Progenitor cell of endocrine pancreas (in vitro differentiated cells): Measurements from ENCODE around the gene DOK5. TPM values are rescaled to one million over a fixed set of nuclear protein-coding genes. Genes with fewer than 3 reads are reported as not detected.
"Not testable (repeated sequence)": the region's sequence is repeated elsewhere in the genome, so short reads cannot be mapped to it uniquely, and the experiment has no call there.

Experiments
- DNase-seq: peaks from one replicate; pipeline ENCODE4 v3.0.0; 2021; ENCODE audit warnings: low spot score; ENCODE audit not compliant: unreplicated experiment
- H3K27ac Mint-ChIP-seq: 2 replicates; pipeline ENCODE4 v1.8.0; 2021; ENCODE audit warnings: mild to moderate bottlenecking, moderate library complexity, mixed read lengths
- H3K27me3 Mint-ChIP-seq: 2 replicates; pipeline ENCODE4 v1.8.0; 2021; ENCODE audit warnings: mixed read lengths
- H3K36me3 Mint-ChIP-seq: 2 replicates; pipeline ENCODE4 v1.8.0; 2022; ENCODE audit warnings: mixed read lengths; ENCODE audit not compliant: insufficient read depth
- H3K4me1 Mint-ChIP-seq: 2 replicates; pipeline ENCODE4 v1.8.0; 2021; ENCODE audit warnings: low read depth, mixed read lengths
- H3K4me3 Mint-ChIP-seq: 2 replicates; pipeline ENCODE4 v1.8.0; 2021; ENCODE audit warnings: low read depth, mild to moderate bottlenecking, moderate library complexity, mixed read lengths
- H3K9me3 Mint-ChIP-seq: 2 replicates; pipeline ENCODE4 v1.8.0; 2021; ENCODE audit warnings: low read depth, mixed read lengths
- CTCF ChIP-seq: fragments of 200-600 bp; sonication (generic); IDR thresholded peaks from one replicate; pipeline ENCODE4 v1.5.0; 2021; ENCODE audit warnings: antibody characterized with exemption, mild to moderate bottlenecking; ENCODE audit not compliant: unreplicated experiment
- total RNA-seq: library from RNA; stranded (reverse); gene quantifications from 2 replicates; pipeline ENCODE4 v1.2.1, GENCODE V29; 2021

The DOK5 gene
- total RNA-seq, 1 donor from 2014 or later, result 0.24 TPM

DNA sequence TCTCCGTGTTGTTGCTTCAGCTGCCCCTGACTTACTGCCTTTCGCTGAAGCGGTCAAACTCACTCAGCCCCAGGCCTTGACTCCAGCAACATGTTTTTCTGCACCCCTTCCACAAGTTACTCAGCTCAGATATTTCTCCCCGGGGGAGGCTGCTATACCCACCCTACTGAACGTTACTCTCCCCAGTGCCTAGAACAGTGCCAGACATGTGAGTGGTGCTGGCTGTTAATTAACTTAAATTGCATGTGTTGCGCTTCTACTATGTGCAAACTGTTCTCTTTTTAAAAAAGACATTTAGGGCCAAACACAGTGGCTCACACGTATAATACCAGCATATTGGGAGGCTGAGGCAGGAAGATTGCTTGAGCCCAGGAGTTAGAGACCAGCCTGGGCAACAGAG lies 41.2 kb upstream of the DOK5 start:
- no peak for DNase-seq
- TF ChIP-seq CTCF, result no peak
- H3K27ac Mint-ChIP-seq, result no peak overlapping the region

GRCh38 chr20:54435015-54435414 lies 40.4 kb upstream of the DOK5 start:
- Mint-ChIP-seq H3K36me3 (no peaks in the 10 kb centered on the region), H3K4me1 (no peaks in the 10 kb centered on the region), H3K9me3 (no peaks in the 10 kb centered on the region), H3K4me3 (no peak overlapping the region), H3K27ac (no peak overlapping the region), H3K27me3 (no peaks in the 10 kb centered on the region)
- no peak for TF ChIP-seq CTCF
- no peak for DNase-seq

More for the DNA sequence above, 41.2 kb upstream of the DOK5 start:
- no peaks in the 10 kb centered on the region for H3K36me3 Mint-ChIP-seq
- no peaks in the 10 kb centered on the region for H3K4me1 Mint-ChIP-seq
- no peak overlapping the region for H3K4me3 Mint-ChIP-seq
- no peaks in the 10 kb centered on the region for H3K27me3 Mint-ChIP-seq
- no peaks in the 10 kb centered on the region for H3K9me3 Mint-ChIP-seq

DNA sequence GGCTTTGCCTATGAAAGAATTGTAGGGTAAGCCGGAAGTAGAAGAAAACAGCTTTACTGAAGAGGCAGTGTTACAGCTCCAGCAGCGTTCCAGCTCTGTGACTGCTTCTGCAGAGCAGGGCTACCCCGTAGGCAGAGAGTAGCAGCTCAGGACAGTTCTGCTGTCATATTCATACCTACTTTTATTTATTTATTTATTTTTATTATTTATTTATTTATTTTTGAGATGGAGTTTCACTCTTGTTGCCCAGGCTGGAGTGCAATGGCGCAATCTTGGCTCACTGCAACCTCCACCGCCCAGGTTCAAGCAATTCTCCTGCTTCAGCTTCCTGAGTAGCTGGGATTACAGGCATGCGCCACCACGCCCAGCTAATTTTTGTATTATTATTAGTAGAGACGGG lies 39.0 kb upstream of the DOK5 start:
- H3K4me1 Mint-ChIP-seq, DNase-seq, H3K9me3 Mint-ChIP-seq: not testable (repeated sequence)

DNA sequence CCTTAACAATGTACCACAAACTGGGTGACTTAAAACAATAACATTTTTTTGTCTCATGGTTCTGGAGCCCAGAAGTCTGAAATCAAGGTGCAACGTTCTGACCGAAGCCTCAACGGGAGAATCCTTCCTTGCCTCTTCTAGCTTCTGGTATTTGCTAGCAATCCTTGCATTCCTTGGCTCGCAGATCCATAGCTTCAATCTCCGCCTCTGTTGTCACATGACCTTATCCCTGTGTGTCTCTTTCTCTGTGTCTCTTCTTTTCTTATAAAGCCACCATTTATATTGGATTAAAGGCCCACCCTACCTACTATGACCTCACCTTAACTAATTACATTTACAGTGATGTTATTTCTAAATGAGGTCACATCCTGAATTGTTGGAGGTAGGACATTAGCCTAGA lies 37.2 kb upstream of the DOK5 start:
- no peak overlapping the region for H3K27ac Mint-ChIP-seq
- TF ChIP-seq CTCF, result no peak
- H3K4me3 Mint-ChIP-seq, result no peak overlapping the region
- no peaks in the 10 kb centered on the region for H3K4me1 Mint-ChIP-seq
- DNase-seq, result no peak
- H3K36me3 Mint-ChIP-seq, result no peaks in the 10 kb centered on the region
- H3K27me3 Mint-ChIP-seq, result no peaks in the 10 kb centered on the region
- no peaks in the 10 kb centered on the region for H3K9me3 Mint-ChIP-seq

More for the DNA sequence above, 39.0 kb upstream of the DOK5 start:
- not testable (repeated sequence) for H3K27me3 Mint-ChIP-seq, H3K36me3 Mint-ChIP-seq, H3K4me3 Mint-ChIP-seq, H3K27ac Mint-ChIP-seq

DNA sequence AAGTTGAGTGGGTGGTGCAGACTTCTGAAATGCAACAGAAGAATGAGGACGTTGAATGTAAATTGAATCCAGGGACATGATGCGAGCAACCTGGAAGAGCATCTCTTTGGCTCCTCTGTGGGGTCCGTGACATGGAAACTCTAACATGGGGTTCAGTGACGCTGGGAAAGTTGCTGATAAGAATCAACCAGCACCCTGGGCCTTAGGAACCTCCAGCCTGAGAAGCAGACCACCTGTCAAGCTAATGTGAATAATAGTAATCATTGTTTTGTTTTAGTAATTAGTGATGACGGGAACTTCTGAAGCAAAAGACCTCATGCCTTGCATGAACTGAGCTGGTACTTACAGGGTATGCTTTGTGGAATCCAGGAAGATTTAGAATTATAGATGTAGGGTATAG lies 25.2 kb upstream of the DOK5 start:
- no peak for TF ChIP-seq CTCF
- no peak for DNase-seq
- Mint-ChIP-seq H3K4me1 (no peaks in the 10 kb centered on the region), H3K27me3 (no peaks in the 10 kb centered on the region), H3K9me3 (no peaks in the 10 kb centered on the region), H3K36me3 (no peaks in the 10 kb centered on the region), H3K4me3 (no peak overlapping the region), H3K27ac (no peak overlapping the region)

- Mint-ChIP-seq H3K27ac (no peak overlapping the region), H3K36me3 (no peaks in the 10 kb centered on the region), H3K27me3 (no peaks in the 10 kb centered on the region), H3K4me1 (no peaks in the 10 kb centered on the region), H3K4me3 (no peak overlapping the region), H3K9me3 (no peaks in the 10 kb centered on the region)
- no peak for DNase-seq
- no peak for TF ChIP-seq CTCF
Observed at GRCh38 chr20:54451171-54451570, 24.2 kb upstream of the DOK5 start.
